Body of pancreas (tissue), 4 donors: ENCODE data around the gene CNTD1. TPM values are rescaled to one million over a fixed set of nuclear protein-coding genes. Genes with fewer than 3 reads are reported as not detected.

Source experiments
- ATAC-seq: fragments of 150-250 bp; one replicate; pipeline ENCODE4 v1.9.1; 2016
- DNase-seq, 4 donors: peaks; one replicate each; pipeline ENCODE4 v3.0.0-alpha.2; 2019
- H3K27ac ChIP-seq, 4 donors: fragments of 200-600 bp; sonication (generic); 1 replicate in 3 of 4; 2 replicates in 1 of 4; pipeline versions ENCODE4 v1.5.1 to v1.6.1; 2016 to 2019; ENCODE audit warnings: mild to moderate bottlenecking in 1 of 4, mixed read lengths in 1 of 4, moderate library complexity in 1 of 4
- H3K27me3 ChIP-seq, 2 donors: fragments of 200-600 bp; sonication (generic); one replicate each; pipeline ENCODE4 v1.6.0; 2016; ENCODE audit warnings: mild to moderate bottlenecking in 1 of 2
- H3K36me3 ChIP-seq, 2 donors: fragments of 200-600 bp; sonication (generic); replicated peaks in 1 of 2; 2 replicates each; pipeline ENCODE4 v1.5.1; 2016; ENCODE audit warnings: low read depth in 2 of 2; ENCODE audit not compliant: insufficient read depth in 1 of 2
- H3K4me1 ChIP-seq: fragments of 200-600 bp; sonication (generic); one replicate; pipeline ENCODE4 v1.6.0; 2016
- H3K4me3 ChIP-seq, 2 donors: fragments of 200-600 bp; sonication (generic); 1 replicate in 1 of 2; 2 replicates in 1 of 2; pipeline ENCODE4 v1.5.1; 2016 to 2019
- H3K9me3 ChIP-seq, 3 donors: fragments of 200-600 bp; sonication (generic); 1 replicate in 2 of 3; 2 replicates in 1 of 3; pipeline ENCODE4 v1.5.1; 2016
- POLR2A ChIP-seq, 3 donors: fragments of 450-650 bp; IDR thresholded peaks; one replicate each; pipeline ENCODE4 v1.6.1; 2016; ENCODE audit warnings: antibody characterized with exemption in 3 of 3, mild to moderate bottlenecking in 2 of 3
- WGBS, 2 donors: methylation state at CpG; one replicate each; pipeline ENCODE4 v1.1.5; 2017; 5-methylcytosine and 5-hydroxymethylcytosine counted together
- intact Hi-C: fragments of 100-400 bp; cut with DNase I; formaldehyde crosslinking; loops from one replicate; pipeline ENCODE4 v1.15.1; 2023
- total RNA-seq, 2 donors: library from RNA; depleted of rRNA; stranded (reverse); fragments of >200 nt; gene quantifications; one replicate each; pipeline ENCODE4 v1.1.0, GENCODE V29; 2016
- TF ChIP-seq, protein P1 (sequence below), 7 experiments: fragments of 450-650 bp in 4 of 7; fragments of 200-600 bp in 3 of 7; sonication (generic) in 3 of 7; IDR thresholded peaks; one replicate each; pipeline ENCODE4 v1.5.1; 2016 to 2019; ENCODE audit warnings: antibody characterized with exemption in 7 of 7

The CNTD1 gene
- total RNA-seq, 2 donors from 2014 or later: not detected

DNA sequence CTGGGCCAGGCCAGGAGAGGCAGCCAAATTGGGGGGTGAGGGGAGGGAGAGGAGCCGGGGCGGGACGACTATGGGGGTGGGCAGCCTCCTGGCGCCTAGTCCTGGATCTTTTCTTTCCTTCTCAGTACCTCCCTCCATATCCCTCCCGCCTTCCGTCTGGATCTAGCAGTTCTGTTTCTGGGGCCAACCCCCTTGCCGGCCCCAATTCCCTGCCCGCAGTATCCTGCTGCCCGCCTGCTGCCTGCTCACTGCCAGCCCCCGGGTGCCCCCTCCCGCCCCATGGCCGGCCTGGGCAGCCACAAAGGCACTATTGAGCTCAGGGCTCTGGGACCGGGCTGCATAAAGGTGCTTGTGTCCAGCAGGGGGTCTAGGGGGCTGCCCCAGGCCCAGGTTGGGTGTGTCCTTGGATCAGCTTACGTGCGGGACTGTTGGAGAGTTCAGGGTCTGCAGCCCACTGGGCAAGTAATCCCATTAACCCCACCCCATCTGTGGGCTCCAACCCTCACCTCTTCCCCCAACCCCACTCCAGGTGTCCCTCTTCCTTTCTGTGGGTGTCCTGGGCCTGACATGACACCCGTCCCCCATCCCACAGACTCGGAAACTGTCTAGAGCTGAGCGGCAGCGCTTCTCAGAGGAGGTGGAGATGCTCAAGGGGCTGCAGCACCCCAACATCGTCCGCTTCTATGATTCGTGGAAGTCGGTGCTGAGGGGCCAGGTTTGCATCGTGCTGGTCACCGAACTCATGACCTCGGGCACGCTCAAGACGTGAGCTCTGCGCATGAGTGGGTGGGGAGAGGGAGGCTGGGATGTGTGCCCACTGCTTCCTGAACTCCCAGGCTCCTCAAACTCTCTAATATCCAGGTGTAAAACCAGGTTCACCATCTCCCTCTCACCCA, 16.2 kb upstream of the CNTD1 start:
- H3K9me3 ChIP-seq: no peaks in the 10 kb centered on the region
- ATAC-seq (no peak), DNase-seq (no peak)
- TF ChIP-seq, protein P1, sequence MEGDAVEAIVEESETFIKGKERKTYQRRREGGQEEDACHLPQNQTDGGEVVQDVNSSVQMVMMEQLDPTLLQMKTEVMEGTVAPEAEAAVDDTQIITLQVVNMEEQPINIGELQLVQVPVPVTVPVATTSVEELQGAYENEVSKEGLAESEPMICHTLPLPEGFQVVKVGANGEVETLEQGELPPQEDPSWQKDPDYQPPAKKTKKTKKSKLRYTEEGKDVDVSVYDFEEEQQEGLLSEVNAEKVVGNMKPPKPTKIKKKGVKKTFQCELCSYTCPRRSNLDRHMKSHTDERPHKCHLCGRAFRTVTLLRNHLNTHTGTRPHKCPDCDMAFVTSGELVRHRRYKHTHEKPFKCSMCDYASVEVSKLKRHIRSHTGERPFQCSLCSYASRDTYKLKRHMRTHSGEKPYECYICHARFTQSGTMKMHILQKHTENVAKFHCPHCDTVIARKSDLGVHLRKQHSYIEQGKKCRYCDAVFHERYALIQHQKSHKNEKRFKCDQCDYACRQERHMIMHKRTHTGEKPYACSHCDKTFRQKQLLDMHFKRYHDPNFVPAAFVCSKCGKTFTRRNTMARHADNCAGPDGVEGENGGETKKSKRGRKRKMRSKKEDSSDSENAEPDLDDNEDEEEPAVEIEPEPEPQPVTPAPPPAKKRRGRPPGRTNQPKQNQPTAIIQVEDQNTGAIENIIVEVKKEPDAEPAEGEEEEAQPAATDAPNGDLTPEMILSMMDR (IDR thresholded peaks at IDR 0.05): no peak
- TF ChIP-seq POLR2A (IDR thresholded peaks at IDR 0.05): no peak
- intact Hi-C loops: no loop called here
- H3K27me3 ChIP-seq: peaks cover 0 to 32% of the 10 kb centered on the region in 2 donors
- peaks cover 6 to 9% of the 10 kb centered on the region in 2 donors for H3K36me3 ChIP-seq
- 36 to 37% methylated on average over 24 to 27 of the region's 29 CpGs for WGBS, 2 donors
- no peak overlapping the region for H3K27ac ChIP-seq
- H3K4me3 ChIP-seq: no peak overlapping the region
- H3K4me1 ChIP-seq: peaks cover 28% of the 10 kb centered on the region

DNA sequence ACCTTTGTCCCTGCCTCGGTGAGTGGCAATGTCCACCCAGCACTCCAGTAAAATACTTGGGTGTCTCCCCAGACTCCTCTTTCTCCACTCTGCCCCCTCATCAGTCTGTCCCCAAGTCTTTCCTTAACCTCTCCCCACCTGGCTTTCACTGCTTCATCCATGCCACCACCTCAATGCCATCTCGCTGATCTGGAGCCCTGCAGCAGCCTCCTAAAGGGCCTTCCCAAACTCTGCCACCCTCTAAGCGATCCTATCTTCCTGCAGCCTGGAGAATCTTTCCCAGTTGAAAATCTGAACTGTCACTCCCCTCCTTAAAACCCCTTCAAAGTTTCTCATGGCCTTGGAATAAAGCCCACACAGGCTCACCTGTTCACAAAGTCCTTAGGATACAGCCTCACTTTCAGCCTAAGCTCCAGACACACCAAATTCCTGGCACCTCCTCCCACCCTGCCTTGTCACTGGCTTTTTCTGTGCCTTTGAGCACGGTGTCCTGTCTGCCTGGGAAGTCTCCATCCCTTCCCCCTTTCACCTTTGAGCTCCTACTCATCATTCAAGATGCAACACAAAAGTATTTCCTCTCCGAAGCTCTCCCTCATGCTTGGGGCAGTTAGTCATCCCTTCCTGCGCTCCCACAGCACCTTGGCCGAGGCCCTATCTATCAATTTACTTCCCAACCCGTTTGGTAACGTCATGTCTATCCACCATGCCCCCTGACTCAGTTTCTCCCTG, 15.4 kb upstream of the CNTD1 start:
- intact Hi-C loops: no loop called here
- WGBS, 2 donors: 39% methylated on average over 9 of the region's 9 CpGs
- Histone ChIP-seq H3K4me1 (peaks cover 28% of the 10 kb centered on the region), H3K27ac (no peak overlapping the region), H3K36me3 (peaks cover 0 to 5% of the 10 kb centered on the region in 2 donors), H3K4me3 (no peak overlapping the region), H3K27me3 (peaks cover 0 to 32% of the 10 kb centered on the region in 2 donors), H3K9me3 (no peaks in the 10 kb centered on the region)
- DNase-seq (no peak), ATAC-seq (no peak)
- TF ChIP-seq, protein P1 (IDR thresholded peaks at IDR 0.05): no peak
- TF ChIP-seq POLR2A (IDR thresholded peaks at IDR 0.05): no peak

DNA sequence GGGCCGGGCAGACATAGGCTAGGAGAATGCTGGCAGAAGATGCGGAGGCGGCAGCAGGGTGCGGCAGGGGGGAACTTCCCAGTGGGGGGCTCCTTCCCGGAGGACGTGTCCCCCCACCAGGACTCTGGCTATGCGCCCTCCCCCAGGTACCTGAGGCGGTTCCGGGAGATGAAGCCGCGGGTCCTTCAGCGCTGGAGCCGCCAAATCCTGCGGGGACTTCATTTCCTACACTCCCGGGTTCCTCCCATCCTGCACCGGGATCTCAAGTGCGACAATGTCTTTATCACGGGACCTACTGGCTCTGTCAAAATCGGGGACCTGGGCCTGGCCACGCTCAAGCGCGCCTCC, 14.9 kb upstream of the CNTD1 start:
- Histone ChIP-seq H3K4me3 (no peak overlapping the region), H3K9me3 (no peaks in the 10 kb centered on the region), H3K27me3 (peaks cover 0 to 32% of the 10 kb centered on the region in 2 donors), H3K4me1 (peaks cover 28% of the 10 kb centered on the region), H3K36me3 (peaks cover 0 to 2% of the 10 kb centered on the region in 2 donors), H3K27ac (no peak overlapping the region)
- WGBS, 2 donors: 25 to 27% methylated on average over 19 to 22 of the region's 22 CpGs
- ATAC-seq (no peak), DNase-seq (no peak)
- intact Hi-C loops: no loop called here
- no peak for TF ChIP-seq POLR2A (IDR thresholded peaks at IDR 0.05)
- TF ChIP-seq, protein P1 (IDR thresholded peaks at IDR 0.05): no peak

DNA sequence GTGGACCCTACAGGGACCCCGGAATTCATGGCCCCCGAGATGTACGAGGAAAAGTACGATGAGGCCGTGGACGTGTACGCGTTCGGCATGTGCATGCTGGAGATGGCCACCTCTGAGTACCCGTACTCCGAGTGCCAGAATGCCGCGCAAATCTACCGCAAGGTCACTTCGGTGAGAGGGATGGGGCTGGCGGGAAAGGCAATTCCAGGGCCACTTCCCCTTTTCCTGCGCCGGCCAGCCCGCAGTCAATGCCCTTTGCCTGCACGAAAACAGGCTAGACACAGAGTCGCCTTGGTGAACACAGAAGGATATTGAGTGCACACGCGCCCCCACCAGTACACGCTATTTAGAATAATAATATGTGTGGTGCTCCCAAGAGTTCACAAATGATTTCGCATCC, 14.3 kb upstream of the CNTD1 start:
- Histone ChIP-seq H3K4me1 (peaks cover 28% of the 10 kb centered on the region), H3K36me3 (no peaks in the 10 kb centered on the region), H3K27ac (no peak overlapping the region), H3K9me3 (no peaks in the 10 kb centered on the region), H3K27me3 (peaks cover 0 to 32% of the 10 kb centered on the region in 2 donors), H3K4me3 (no peak overlapping the region)
- 16 to 21% methylated on average over 7 to 25 of the region's 25 CpGs for WGBS, 2 donors
- no peak for TF ChIP-seq POLR2A (IDR thresholded peaks at IDR 0.05)
- TF ChIP-seq, protein P1 (IDR thresholded peaks at IDR 0.05): no peak
- DNase-seq (no peak), ATAC-seq (no peak)
- intact Hi-C loops: no loop called here
